ENCODE data around the gene IFNL4. TPM values are rescaled to one million over a fixed set of nuclear protein-coding genes. Genes with fewer than 3 reads are reported as not detected.
A peak's percentile ranks its signal among the peaks of the same experiment; 100 is the strongest.

Gene IFNL4
- total RNA-seq, 1 experiment from 2014 or later = not detected

- TF ChIP-seq, protein P1, sequence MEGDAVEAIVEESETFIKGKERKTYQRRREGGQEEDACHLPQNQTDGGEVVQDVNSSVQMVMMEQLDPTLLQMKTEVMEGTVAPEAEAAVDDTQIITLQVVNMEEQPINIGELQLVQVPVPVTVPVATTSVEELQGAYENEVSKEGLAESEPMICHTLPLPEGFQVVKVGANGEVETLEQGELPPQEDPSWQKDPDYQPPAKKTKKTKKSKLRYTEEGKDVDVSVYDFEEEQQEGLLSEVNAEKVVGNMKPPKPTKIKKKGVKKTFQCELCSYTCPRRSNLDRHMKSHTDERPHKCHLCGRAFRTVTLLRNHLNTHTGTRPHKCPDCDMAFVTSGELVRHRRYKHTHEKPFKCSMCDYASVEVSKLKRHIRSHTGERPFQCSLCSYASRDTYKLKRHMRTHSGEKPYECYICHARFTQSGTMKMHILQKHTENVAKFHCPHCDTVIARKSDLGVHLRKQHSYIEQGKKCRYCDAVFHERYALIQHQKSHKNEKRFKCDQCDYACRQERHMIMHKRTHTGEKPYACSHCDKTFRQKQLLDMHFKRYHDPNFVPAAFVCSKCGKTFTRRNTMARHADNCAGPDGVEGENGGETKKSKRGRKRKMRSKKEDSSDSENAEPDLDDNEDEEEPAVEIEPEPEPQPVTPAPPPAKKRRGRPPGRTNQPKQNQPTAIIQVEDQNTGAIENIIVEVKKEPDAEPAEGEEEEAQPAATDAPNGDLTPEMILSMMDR (IDR thresholded peaks at IDR 0.05; ENCODE audit: unreplicated experiment) = no peak
- peak within 1 kb of the TSS; percentile 26 for H3K27ac Mint-ChIP-seq (ENCODE audit: unreplicated experiment)
- DNase-seq = no peak
- BruUV-seq (replicated peaks) = no TSS peak
- peak within 1 kb of the TSS; percentile 48 for H3K4me3 Mint-ChIP-seq (ENCODE audit: low read depth, unreplicated experiment)
- CTCF ChIA-PET = interaction anchor here (0.7 kb wide), 1 partner anchor 25 kb away, joined by 3 read pairs; no protein-coding TSS in a partner anchor
- H3K27me3 Mint-ChIP-seq (ENCODE audit: unreplicated experiment) = peaks cover 39% of the 10 kb centered on the region
- peaks cover 38% of the 10 kb centered on the region for H3K4me1 Mint-ChIP-seq (ENCODE audit: low read depth, unreplicated experiment)
- peaks cover 12% of the 10 kb centered on the region for H3K36me3 Mint-ChIP-seq (ENCODE audit: insufficient read depth, unreplicated experiment)
- H3K9me3 Mint-ChIP-seq (ENCODE audit: low read depth, unreplicated experiment) = no peaks in the 10 kb centered on the region
- intact Hi-C loops (cut with micrococcal nuclease; ENCODE audit: unreplicated experiment) = no loop called here
Observed at GRCh38 chr19:39196860-39197562, 51.6 kb downstream of the IFNL4 start, which contains the start of gene NCCRP1. Gene NCCRP1 (plus strand): TSS chr19:39196964. CDS start chr19:39196983, 19 bp downstream.

- DNase-seq = no peak
- CTCF ChIA-PET = interaction anchor here (0.7 to 0.9 kb wide), 2 partner anchors 26 to 296 kb away, joined by 3 read pairs; no protein-coding TSS in a partner anchor
- H3K4me1 Mint-ChIP-seq (ENCODE audit: low read depth, unreplicated experiment) = peaks cover 38% of the 10 kb centered on the region
- H3K27me3 Mint-ChIP-seq (ENCODE audit: unreplicated experiment) = peaks cover 35% of the 10 kb centered on the region
- no peaks in the 10 kb centered on the region for H3K9me3 Mint-ChIP-seq (ENCODE audit: low read depth, unreplicated experiment)
- BruUV-seq (replicated peaks) = no TSS peak
- peak overlapping the region; percentile 26 for H3K27ac Mint-ChIP-seq (ENCODE audit: unreplicated experiment)
- peak overlapping the region; percentile 21 for H3K4me3 Mint-ChIP-seq (ENCODE audit: low read depth, unreplicated experiment)
- intact Hi-C loops (cut with micrococcal nuclease; ENCODE audit: unreplicated experiment) = no loop called here
- peaks cover 12% of the 10 kb centered on the region for H3K36me3 Mint-ChIP-seq (ENCODE audit: insufficient read depth, unreplicated experiment)
- TF ChIP-seq, protein P1 (IDR thresholded peaks at IDR 0.05; ENCODE audit: unreplicated experiment) = no peak
Observed at GRCh38 chr19:39196320-39196719, 52.3 kb downstream of the IFNL4 start.

Other genes with a start within 250 kb of the IFNL4 start
- 9.6 and 14.6 TPM in 2 replicates for gene FBXO27, start 216.3 kb downstream of the IFNL4 start, total RNA-seq (2022)
- gene ACP7, start 164.5 kb downstream of the IFNL4 start, total RNA-seq (2022) = 6.6 and 9.5 TPM in 2 replicates
- gene PAK4, start 123.1 kb downstream of the IFNL4 start, total RNA-seq (2022) = 75.7 and 89.2 TPM in 2 replicates
- gene NCCRP1, start 51.9 kb downstream of the IFNL4 start, total RNA-seq (2022) = 2.0 and 2.1 TPM in 2 replicates
- gene SYCN, start 44.6 kb downstream of the IFNL4 start, total RNA-seq (2022) = not detected in 2 replicates
- not detected in 2 replicates for gene IFNL3, start 3.9 kb downstream of the IFNL4 start, total RNA-seq (2022)
- not detected in 2 replicates for gene IFNL2, start 19.5 kb upstream of the IFNL4 start, total RNA-seq (2022)
- 1.0 and 1.1 TPM in 2 replicates for gene IFNL1, start 47.6 kb upstream of the IFNL4 start, total RNA-seq (2022)
- gene LRFN1, start 72.0 kb upstream of the IFNL4 start, total RNA-seq (2022) = 4.0 and 5.6 TPM in 2 replicates
- gene GMFG, start 87.2 kb upstream of the IFNL4 start, total RNA-seq (2022) = not detected in 2 replicates
- 214 and 237 TPM in 2 replicates for gene SAMD4B, start 93.6 kb upstream of the IFNL4 start, total RNA-seq (2022)
- gene PAF1, start 142.2 kb upstream of the IFNL4 start, total RNA-seq (2022) = 64.3 and 72.7 TPM in 2 replicates
- gene MED29, start 142.5 kb upstream of the IFNL4 start, total RNA-seq (2022) = 56.8 and 66.6 TPM in 2 replicates
- 70.8 and 107 TPM in 2 replicates for gene ZFP36, start 158.0 kb upstream of the IFNL4 start, total RNA-seq (2022)
- gene PLEKHG2, start 163.8 kb upstream of the IFNL4 start, total RNA-seq (2022) = 64.1 and 65.3 TPM in 2 replicates
- 1,912 and 1,929 TPM in 2 replicates for gene RPS16, start 187.1 kb upstream of the IFNL4 start, total RNA-seq (2022)
- 158 and 189 TPM in 2 replicates for gene SUPT5H, start 196.7 kb upstream of the IFNL4 start, total RNA-seq (2022)
- gene TIMM50, start 232.0 kb upstream of the IFNL4 start, total RNA-seq (2022) = 110 and 116 TPM in 2 replicates

All from Calu3 (cell line).